GM19025 (cell line): ENCODE measurements around the gene ADAM22.
A peak's percentile ranks its signal among the peaks of the same experiment; 100 is the strongest.

ENCODE experiments used
- ATAC-seq: cut with Tn5 transposase; IDR thresholded peaks from one replicate; pipeline ENCODE4 v1.9.1; 2021; ENCODE audit warnings: mild to moderate bottlenecking, low read depth, moderate library complexity; ENCODE audit not compliant: unreplicated experiment

Gene ADAM22

GRCh38 chr7:88027724-88028123, 93.7 kb downstream of the ADAM22 start:
- no peak for ATAC-seq

DNA sequence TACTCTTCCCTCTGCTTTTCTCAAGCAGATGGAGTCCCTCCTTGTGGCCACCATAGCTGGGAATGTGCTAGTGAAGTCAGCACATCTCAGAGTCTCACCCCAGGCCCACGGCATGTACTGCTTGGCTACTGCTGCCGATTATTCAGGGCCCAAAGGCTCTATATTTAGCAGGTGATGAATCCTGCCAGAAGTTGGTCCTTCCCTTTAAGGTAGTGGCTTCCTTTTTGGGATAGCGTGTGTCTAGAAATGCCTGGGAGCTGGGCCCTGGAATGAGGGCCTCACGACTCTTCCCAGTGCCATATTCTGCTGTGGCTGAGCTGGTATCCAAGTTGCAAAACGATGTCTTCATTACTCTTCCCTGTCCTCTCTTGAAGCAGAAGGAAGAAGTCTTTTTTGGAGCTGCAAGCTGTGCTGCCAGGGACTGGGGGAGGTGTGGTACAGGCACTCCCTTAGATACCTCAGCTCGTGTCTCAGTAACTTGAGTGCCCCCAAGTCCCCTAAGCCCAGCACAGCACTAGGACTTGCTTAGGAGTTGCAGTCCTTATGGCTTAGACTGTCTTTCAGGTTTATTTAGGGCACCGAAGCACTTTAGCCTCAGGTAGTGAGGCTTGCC, 100.1 kb downstream of the ADAM22 start:
- no peak for ATAC-seq

GRCh38 chr7:88037050-88037449, 103.0 kb downstream of the ADAM22 start:
- ATAC-seq = no peak

GRCh38 chr7:88040694-88041093, 106.6 kb downstream of the ADAM22 start:
- no peak for ATAC-seq

DNA sequence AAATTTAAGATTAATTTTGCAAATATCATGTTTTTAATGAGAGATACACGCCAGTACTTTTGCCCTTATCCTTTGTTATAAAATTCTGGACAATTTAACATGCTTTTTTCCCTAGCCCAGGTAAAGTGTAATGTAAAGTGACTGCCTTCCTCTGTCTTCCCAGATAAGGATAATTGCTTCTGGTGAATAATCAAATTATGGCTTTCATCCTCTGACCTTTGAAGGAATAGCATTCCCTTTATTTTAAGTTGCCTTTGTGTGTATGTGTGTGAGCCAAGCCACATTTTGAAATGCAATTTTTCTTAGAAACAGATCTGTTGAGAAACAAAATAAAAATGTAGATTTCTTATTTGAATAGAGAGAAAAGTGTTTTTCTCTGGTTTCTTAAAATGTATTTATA, 107.5 kb downstream of the ADAM22 start:
- no peak for ATAC-seq

DNA sequence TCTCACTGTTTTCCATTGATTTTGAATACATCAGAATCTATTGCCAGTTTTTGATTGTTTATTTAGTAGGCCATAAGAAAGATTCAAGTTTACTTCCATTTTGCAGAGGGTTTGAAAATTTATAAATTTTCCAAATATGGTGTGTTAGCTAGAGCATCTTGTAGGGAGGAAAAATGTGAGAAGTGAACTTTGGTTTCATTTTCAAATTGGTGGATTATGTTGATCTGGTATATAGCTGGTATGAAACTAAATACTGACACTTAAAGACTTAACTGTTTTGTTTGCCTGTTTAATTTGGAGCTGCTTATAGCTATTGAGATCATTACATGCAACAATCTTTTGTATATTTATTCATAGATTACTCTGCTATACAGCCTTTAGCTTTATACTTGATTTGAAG, 108.1 kb downstream of the ADAM22 start:
- no peak for ATAC-seq

- ATAC-seq = no peak
These were observed 108.8 kb downstream of the ADAM22 start for GRCh38 chr7:88042803-88043202.

DNA sequence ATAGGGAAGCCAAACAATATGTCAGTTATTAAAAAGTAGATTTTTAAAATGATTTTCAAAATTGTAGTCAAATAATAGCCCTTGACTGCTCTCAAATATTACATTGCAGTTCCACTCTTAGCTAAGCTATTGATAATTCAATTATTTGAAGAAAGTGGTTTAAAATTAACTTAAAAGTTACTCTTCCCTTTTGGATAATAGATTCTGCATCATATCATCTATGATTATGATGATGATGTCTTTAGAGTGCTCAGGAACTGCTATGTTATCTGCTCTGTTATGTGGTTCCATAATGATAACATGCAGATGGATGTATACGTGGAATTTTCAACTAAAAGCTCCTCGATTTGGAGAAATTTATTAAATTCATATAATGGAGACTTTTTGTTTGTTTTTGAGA, 110.0 kb downstream of the ADAM22 start:
- ATAC-seq = no peak

GRCh38 chr7:88046839-88047573, 113.0 kb downstream of the ADAM22 start:
- no peak for ATAC-seq

GRCh38 chr7:88057655-88058054, 123.6 kb downstream of the ADAM22 start:
- ATAC-seq = no peak

- no peak for ATAC-seq
These were observed 128.2 kb downstream of the ADAM22 start for GRCh38 chr7:88062238-88062637.

DNA sequence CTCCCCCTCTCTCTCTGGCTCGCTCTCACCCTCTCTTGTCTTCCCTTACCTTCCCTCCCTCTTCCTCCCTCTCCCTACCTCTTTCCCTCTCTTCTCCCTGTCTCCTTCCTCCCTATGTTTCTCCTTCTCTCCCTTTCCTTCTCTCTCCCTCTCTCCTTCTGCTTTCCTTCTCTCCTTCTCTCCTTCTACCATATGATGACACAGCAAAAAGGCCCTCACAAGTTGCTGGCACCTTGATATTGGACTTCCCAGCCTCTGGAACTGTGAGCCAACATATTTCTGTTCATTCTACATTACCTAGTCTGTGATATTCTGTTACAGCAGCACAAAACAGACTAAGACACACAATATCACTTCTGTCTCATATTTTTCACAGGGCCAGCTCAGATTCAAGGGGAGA, 135.0 kb downstream of the ADAM22 start:
- no peak for ATAC-seq

- peak; percentile 86 for ATAC-seq
These were observed 138.1 kb downstream of the ADAM22 start for GRCh38 chr7:88071994-88072714.

GRCh38 chr7:88072715-88073055, 138.6 kb downstream of the ADAM22 start:
- peak; percentile 33 for ATAC-seq

DNA sequence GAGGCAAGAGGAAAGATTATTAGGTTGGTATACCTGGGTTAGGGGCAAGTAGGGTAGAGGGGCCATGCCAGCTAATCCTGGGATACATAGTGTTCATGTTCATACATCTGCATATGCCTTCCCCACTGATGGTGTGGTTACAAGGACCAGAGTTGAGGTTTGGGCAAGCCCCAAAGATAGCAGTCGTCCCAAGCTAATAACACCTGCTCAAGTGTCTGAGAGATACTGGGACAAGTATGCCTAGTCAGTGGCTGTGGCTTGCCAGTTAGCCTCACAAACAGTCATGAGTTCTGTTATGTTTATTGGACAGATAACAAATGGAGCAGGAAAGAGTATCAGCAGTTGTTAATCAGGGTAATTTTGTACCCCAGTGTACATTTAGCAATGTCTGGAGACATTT, 139.6 kb downstream of the ADAM22 start:
- ATAC-seq = peak; percentile 43

DNA sequence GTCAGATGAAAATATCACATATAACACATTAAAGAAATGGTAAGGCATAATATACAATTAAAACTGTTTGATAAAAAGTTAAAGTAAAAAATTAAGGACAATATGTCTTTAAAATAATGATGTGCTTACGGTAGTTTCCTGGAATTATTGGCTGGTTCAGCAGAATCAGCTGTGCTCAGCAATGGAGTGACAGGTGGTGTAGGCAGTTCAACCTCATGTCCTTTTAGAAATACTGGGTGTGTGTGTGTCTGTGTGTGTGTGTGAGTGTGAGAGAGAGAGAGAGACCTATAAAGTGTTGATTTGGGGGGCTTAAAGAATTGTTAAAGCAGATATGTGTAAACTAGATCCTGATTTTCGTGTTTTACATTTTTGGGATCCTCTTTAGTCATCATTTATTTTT, 141.2 kb downstream of the ADAM22 start:
- ATAC-seq = no peak

DNA sequence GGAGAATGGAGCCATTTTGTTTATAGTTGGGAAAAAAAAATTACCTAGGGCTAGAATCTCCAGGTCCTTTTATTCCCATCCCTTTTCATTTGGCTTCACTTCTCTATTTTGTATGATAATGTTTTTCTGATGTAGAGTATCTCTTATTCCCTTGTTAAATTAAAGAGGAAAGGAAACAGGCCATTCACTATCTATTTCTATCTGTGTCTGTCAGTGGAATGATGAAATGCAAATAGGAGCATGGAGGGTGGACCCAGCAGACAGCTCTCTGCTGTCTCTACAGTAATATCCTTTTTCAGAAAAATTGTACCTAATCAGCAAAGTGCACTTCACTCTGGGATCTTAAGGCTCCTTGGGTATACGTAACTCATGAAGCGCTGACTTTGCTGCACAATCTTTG, 149.8 kb downstream of the ADAM22 start:
- no peak for ATAC-seq

DNA sequence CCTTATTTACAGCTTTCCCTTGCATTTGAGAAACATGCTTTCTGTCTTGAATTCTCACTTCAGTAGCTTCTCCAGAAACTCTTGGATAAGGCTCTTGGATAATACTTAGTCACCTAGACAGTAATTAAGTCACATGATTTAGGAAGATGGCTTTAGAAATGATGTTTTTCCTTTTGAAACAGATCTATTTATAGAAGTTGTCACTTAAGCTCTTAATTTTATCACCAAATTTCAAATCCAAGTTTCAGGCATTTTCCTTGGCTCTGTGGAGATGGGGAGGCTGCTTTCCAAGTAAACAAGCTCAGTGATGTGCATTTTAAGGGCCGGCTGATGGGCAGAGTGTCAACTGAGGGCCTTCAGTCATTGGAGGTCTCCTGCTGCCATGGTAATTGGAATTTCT, 155.5 kb downstream of the ADAM22 start:
- no peak for ATAC-seq

GRCh38 chr7:88090240-88090639, 156.2 kb downstream of the ADAM22 start:
- no peak for ATAC-seq

DNA sequence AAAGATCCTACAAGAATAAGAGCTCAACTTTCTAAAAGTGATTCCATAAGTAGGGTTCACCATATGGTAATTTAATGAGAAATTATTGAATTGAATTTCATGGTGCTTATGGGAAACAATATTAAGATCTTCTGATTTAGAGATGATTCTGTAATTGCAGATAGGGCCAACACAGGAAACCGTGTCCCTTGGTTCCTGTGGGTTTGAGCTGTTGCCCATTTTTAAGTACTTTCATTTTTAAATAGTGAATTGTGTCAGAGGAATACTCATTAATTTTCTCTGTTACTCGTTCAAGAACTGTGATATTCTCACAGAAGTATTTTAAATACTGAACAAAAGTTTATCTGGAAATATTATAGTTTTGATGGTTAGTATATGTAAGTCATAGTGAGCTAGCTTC, 156.6 kb downstream of the ADAM22 start:
- ATAC-seq = peak; percentile 51

DNA sequence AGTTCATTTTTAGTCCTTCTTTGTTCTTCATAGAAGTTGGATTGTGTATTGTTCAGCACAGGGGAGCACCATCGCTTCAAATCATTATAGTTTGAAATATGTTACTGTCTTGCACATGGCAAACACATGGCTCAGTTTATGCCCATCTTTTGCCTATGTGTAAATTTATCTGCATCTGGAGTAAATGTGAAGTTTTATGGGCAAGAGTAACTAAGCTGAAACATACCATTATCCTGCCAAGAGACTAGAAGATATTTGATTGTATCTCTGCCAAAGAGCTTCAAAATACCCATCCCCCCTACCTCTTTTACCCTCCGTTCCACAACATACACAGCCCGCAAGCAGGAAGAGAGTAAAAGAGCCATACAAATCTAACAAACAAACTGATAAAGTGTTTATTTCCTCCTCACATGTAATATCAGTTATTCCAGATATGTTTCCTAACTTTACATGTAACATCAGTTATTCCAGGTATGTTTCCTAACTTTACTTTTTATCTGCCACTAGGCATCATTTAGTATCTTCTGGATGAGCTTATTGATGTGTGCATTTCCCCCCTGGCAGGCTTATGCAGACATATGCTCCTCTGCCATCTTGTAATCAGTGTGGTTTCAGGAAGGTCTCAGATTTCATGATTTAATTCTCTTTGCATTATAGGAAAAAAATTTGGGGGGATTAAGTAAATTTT, 158.1 kb downstream of the ADAM22 start:
- no peak for ATAC-seq
